Breast epithelium (tissue), 4 donors: ENCODE results near the gene ZNF765. TPM values are rescaled to one million over a fixed set of nuclear protein-coding genes. Genes with fewer than 3 reads are reported as not detected.
"Not testable (repeated sequence)": the region's sequence is repeated elsewhere in the genome, so short reads cannot be mapped to it uniquely, and the experiment has no call there.

ENCODE experiments used
- DNase-seq, 2 donors: peaks; one replicate each; pipeline ENCODE4 v3.0.0-alpha.2; 2019; ENCODE audit warnings: low spot score in 2 of 2
- H3K27ac ChIP-seq, 2 donors: fragments of 200-600 bp; sonication (generic) in 1 of 2; one replicate each; pipeline ENCODE4 v1.5.1; 2016 to 2019; ENCODE audit warnings: mild to moderate bottlenecking in 1 of 2
- H3K27me3 ChIP-seq, 2 donors: fragments of 200-600 bp; sonication (generic) in 1 of 2; one replicate each; pipeline versions ENCODE4 v1.5.1 to v1.6.0; 2017 to 2019; ENCODE audit warnings: control low read depth in 1 of 2, mild to moderate bottlenecking in 1 of 2
- H3K36me3 ChIP-seq: fragments of 200-600 bp; one replicate; pipeline ENCODE4 v1.5.1; 2019
- H3K4me1 ChIP-seq, 2 donors: fragments of 200-600 bp; sonication (generic); one replicate each; pipeline ENCODE4 v1.5.1; 2016 to 2019; ENCODE audit warnings: control low read depth in 1 of 2
- H3K4me3 ChIP-seq, 3 donors: fragments of 200-600 bp; sonication (generic); 1 replicate in 2 of 3; 2 replicates in 1 of 3; pipeline ENCODE4 v1.5.1; 2016 to 2019; ENCODE audit warnings: mild to moderate bottlenecking in 3 of 3, moderate library complexity in 2 of 3
- H3K9me3 ChIP-seq, 2 donors: fragments of 200-600 bp; sonication (generic) in 1 of 2; one replicate each; pipeline ENCODE4 v1.5.1; 2016 to 2019; ENCODE audit warnings: control low read depth in 1 of 2
- CTCF ChIP-seq, 3 donors: fragments of 450-650 bp; IDR thresholded peaks; one replicate each; pipeline ENCODE4 v1.5.1; 2016 to 2017; ENCODE audit warnings: antibody characterized with exemption in 3 of 3, mild to moderate bottlenecking in 3 of 3, moderate library complexity in 3 of 3
- POLR2A ChIP-seq: fragments of 450-650 bp; IDR thresholded peaks from one replicate; pipeline ENCODE4 v1.6.1; 2016; ENCODE audit warnings: antibody characterized with exemption, mild to moderate bottlenecking, moderate library complexity
- POLR2AphosphoS5 ChIP-seq, 3 donors: sonication (generic); formaldehyde crosslinking; IDR thresholded peaks; one replicate each; pipeline ENCODE4 v1.6.1; 2017; ENCODE audit warnings: antibody characterized with exemption in 3 of 3
- intact Hi-C: fragments of 100-400 bp; cut with DNase I; formaldehyde crosslinking; loops from one replicate; pipeline ENCODE4 v1.15.1; 2023; ENCODE audit warnings: low total_unique reads
- total RNA-seq, 3 donors: library from RNA; depleted of rRNA; stranded (reverse); fragments of >200 nt; gene quantifications; one replicate each; pipeline ENCODE4 v1.1.0, GENCODE V29; 2016

The ZNF765 gene
- total RNA-seq, 3 donors from 2014 or later, result 9.3 to 18.4 (median 12.1) TPM

DNA sequence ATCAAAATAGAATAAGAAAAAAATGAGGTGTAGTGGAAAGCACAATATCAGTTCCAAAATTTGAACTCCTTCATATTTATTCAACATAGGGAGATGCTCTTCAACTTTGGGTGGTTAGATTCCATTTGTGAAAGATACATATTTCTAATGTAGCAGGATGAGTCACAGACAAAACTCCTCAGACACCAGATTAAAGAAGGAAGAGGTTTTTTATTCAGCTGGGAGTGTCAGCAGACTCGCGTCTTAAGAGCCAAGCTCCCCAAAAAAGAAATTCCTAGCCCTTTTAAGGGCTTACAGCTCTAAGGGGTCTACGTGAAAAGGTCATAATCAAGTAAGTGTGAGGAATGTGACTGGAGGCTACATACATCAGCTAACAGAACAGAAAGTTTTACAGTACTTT, 6.8 kb upstream of the ZNF765 start:
- TF ChIP-seq CTCF (IDR thresholded peaks at IDR 0.05) (no peak), POLR2A (no peak), POLR2AphosphoS5 (IDR thresholded peaks at IDR 0.05) (no peak)
- no peak overlapping the region for H3K4me3 ChIP-seq
- no peaks in the 10 kb centered on the region for H3K4me1 ChIP-seq
- DNase-seq, result no peak
- H3K36me3 ChIP-seq, result no peaks in the 10 kb centered on the region
- peaks cover 3 to 17% of the 10 kb centered on the region in 2 donors for H3K9me3 ChIP-seq
- intact Hi-C loops, result no loop called here
- no peaks in the 10 kb centered on the region for H3K27me3 ChIP-seq
- no peak overlapping the region for H3K27ac ChIP-seq

DNA sequence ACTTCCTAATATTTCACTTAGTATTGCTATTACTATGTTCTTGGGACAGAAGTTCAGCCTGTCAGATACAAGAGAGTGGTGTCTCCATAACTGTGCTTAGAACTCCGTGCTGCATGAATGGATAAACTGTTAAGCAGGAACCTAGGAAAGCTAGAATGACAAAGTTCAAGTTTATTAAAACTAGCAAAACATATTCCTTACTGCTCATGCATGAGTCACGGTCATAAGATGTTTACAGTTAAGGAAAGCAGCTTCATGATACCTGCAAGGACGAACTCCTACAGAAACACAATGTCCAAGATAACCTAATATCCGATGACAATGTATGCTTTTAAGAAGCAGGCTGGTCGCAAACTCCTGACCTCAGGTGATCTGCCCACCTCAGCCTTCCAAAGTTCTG, 6.0 kb upstream of the ZNF765 start:
- intact Hi-C loops, result no loop called here
- TF ChIP-seq POLR2AphosphoS5 (IDR thresholded peaks at IDR 0.05) (no peak), POLR2A (no peak), CTCF (IDR thresholded peaks at IDR 0.05) (no peak)
- DNase-seq, result no peak

DNA sequence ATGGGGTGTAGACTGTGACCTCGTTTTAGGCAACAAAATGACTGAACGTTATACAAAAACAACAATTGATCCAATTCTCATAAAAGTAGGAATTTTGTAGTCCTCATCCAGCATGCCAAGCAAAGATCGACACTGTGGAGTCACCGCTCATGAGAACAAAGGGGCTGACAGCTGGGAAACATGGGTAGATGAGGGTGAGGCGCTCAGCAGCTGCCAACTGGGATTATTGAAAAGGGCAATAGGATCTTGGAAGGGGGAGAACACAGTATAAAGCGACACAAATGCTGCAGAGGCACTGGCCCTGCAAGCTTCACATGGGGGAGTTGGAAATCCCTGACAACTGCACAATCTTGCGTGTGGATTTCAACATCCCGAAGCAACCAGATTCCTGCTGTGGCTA, 5.4 kb upstream of the ZNF765 start:
- H3K27ac ChIP-seq, result no peak overlapping the region
- no peaks in the 10 kb centered on the region for H3K27me3 ChIP-seq
- H3K4me1 ChIP-seq, result no peaks in the 10 kb centered on the region
- peaks cover 3 to 5% of the 10 kb centered on the region in 2 donors for H3K9me3 ChIP-seq
- TF ChIP-seq POLR2A (no peak), POLR2AphosphoS5 (IDR thresholded peaks at IDR 0.05) (no peak), CTCF (IDR thresholded peaks at IDR 0.05) (no peak)
- H3K36me3 ChIP-seq, result no peaks in the 10 kb centered on the region
- DNase-seq, result no peak
- intact Hi-C loops, result no loop called here
- peak overlapping the region in 1 of 3 donors; percentile 8 for H3K4me3 ChIP-seq

More for the DNA sequence above, 6.0 kb upstream of the ZNF765 start:
- Histone ChIP-seq H3K36me3 (no peaks in the 10 kb centered on the region), H3K4me1 (no peaks in the 10 kb centered on the region), H3K4me3 (no peak overlapping the region), H3K27ac (no peak overlapping the region), H3K27me3 (no peaks in the 10 kb centered on the region), H3K9me3 (peaks cover 3 to 10% of the 10 kb centered on the region in 2 donors)

DNA sequence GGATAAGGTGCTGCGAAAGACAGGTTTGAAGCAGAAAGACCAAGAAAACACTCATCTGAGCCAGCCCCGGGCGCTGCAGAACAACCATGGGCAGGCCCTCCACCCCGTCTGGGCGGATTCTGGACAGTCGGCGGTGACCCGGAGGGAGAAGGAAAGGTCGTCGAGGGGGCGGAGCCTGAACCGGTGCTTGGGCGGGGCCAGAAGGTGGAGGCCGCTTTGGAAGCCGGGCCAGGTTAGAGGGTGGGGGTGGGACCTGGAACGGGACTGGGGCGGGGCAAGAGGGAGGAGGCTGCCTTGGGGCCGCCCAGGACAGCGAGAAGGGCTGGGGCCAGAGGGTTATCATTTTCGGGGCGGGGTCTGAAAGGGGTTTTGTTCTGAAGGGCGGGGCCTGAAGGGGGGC, 5.0 kb upstream of the ZNF765 start:
- no peak for DNase-seq
- Histone ChIP-seq H3K4me3 (peak overlapping the region in 1 of 3 donors; percentile 8), H3K27ac (no peak overlapping the region), H3K27me3 (no peaks in the 10 kb centered on the region), H3K36me3 (no peaks in the 10 kb centered on the region), H3K9me3 (peaks cover 1 to 3% of the 10 kb centered on the region in 2 donors), H3K4me1 (no peaks in the 10 kb centered on the region)
- intact Hi-C loops, result no loop called here
- TF ChIP-seq POLR2A (no peak), POLR2AphosphoS5 (IDR thresholded peaks at IDR 0.05) (no peak), CTCF (IDR thresholded peaks at IDR 0.05) (no peak)

- H3K9me3 ChIP-seq, result peaks cover 0 to 3% of the 10 kb centered on the region in 2 donors
- TF ChIP-seq CTCF (IDR thresholded peaks at IDR 0.05) (no peak), POLR2A (no peak), POLR2AphosphoS5 (IDR thresholded peaks at IDR 0.05) (no peak)
- intact Hi-C loops, result no loop called here
- peak; percentile 40 to 60 for DNase-seq
- peak overlapping the region; percentile 79 to 87 for H3K27ac ChIP-seq
- no peaks in the 10 kb centered on the region for H3K4me1 ChIP-seq
- no peaks in the 10 kb centered on the region for H3K36me3 ChIP-seq
- no peaks in the 10 kb centered on the region for H3K27me3 ChIP-seq
- peak overlapping the region; percentile 71 to 83 (median 80) for H3K4me3 ChIP-seq
These were observed 401 bp upstream of the ZNF765 start for GRCh38 chr19:53394522-53394973.

GRCh38 chr19:53395840-53396524, 1.0 kb downstream of the ZNF765 start:
- H3K9me3 ChIP-seq, DNase-seq, H3K36me3 ChIP-seq, H3K27me3 ChIP-seq, H3K4me1 ChIP-seq: not testable (repeated sequence)
- Histone ChIP-seq H3K27ac (peak overlapping the region; percentile 79 to 87), H3K4me3 (peak overlapping the region; percentile 71 to 83 (median 80))
- intact Hi-C loops, result loop anchor here (5.0 kb wide), 1 partner anchor 486 kb away; the partner anchor contains the start of gene PRKCG
